Tibial artery (tissue), 4 donors: Measurements from ENCODE around the gene PAM.
A peak's percentile ranks its signal among the peaks of the same experiment; 100 is the strongest.

Experiments
- DNase-seq, 2 donors: peaks; one replicate each; pipeline ENCODE4 v3.0.0-alpha.2; 2019
- H3K27ac ChIP-seq, 2 donors: fragments of 200-600 bp; sonication (generic) in 1 of 2; 1 replicate in 1 of 2; 2 replicates in 1 of 2; pipeline ENCODE4 v1.5.1; 2018 to 2019; ENCODE audit warnings: mild to moderate bottlenecking in 1 of 2
- H3K27me3 ChIP-seq, 2 donors: fragments of 200-600 bp; sonication (generic) in 1 of 2; one replicate each; pipeline versions ENCODE4 v1.5.1 to v1.6.0; 2016 to 2019
- H3K36me3 ChIP-seq, 3 donors: fragments of 200-600 bp; sonication (generic) in 2 of 3; one replicate each; pipeline ENCODE4 v1.5.1; 2016 to 2019; ENCODE audit warnings: mild to moderate bottlenecking in 2 of 3
- H3K4me1 ChIP-seq, 4 donors: fragments of 200-600 bp; sonication (generic) in 2 of 4; 1 replicate in 3 of 4; 2 replicates in 1 of 4; pipeline ENCODE4 v1.5.1; 2016 to 2019
- H3K4me3 ChIP-seq, 2 donors: fragments of 200-600 bp; sonication (generic) in 1 of 2; 1 replicate in 1 of 2; 2 replicates in 1 of 2; pipeline ENCODE4 v1.5.1; 2018 to 2019; ENCODE audit warnings: mild to moderate bottlenecking in 2 of 2
- H3K9me3 ChIP-seq, 3 donors: fragments of 200-600 bp; sonication (generic) in 1 of 3; one replicate each; pipeline ENCODE4 v1.5.1; 2016 to 2019
- CTCF ChIP-seq, 2 experiments: fragments of 200-600 bp in 1 of 2; fragments of 450-650 bp in 1 of 2; IDR thresholded peaks; one replicate each; pipeline ENCODE4 v1.5.1; 2017 to 2019; ENCODE audit warnings: antibody characterized with exemption in 2 of 2, mild to moderate bottlenecking in 1 of 2, moderate library complexity in 1 of 2
- intact Hi-C: fragments of 100-400 bp; cut with DNase I; formaldehyde crosslinking; loops from one replicate; pipeline ENCODE4 v1.15.0; 2023; ENCODE audit warnings: low total_unique reads

PAM gene

DNA sequence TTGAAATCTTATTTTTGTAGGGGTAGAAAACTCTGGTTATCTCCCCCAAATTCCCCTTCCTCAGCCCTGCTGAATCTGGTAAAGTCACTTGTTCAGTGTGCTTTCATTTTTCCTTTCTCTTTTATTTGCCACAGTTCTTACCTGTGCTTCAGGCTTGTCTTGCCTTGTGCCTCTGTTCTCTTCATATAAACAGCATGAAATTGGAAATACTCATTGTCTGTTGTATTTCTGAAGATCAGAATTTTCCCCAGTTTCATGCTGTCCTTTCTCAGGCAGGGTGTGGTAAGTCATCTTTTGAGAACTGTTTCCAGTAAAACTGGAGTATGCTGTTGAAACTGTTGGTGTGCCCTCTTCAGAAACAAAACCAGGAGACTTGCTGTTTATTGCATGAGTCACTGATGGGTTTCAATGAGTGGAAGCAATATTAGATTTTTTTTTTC is 7.0 kb downstream of the PAM start:
- peaks cover 0 to 75% (median 36%) of the 10 kb centered on the region in 4 donors for H3K4me1 ChIP-seq
- no peak overlapping the region for H3K4me3 ChIP-seq
- no peaks in the 10 kb centered on the region for H3K27me3 ChIP-seq
- H3K36me3 ChIP-seq: no peaks in the 10 kb centered on the region
- peak overlapping the region; percentile 40 to 97 for H3K27ac ChIP-seq
- no peaks in the 10 kb centered on the region for H3K9me3 ChIP-seq
- DNase-seq: no peak
- TF ChIP-seq CTCF (IDR thresholded peaks at IDR 0.05): no peak
- intact Hi-C loops: no loop called here

DNA sequence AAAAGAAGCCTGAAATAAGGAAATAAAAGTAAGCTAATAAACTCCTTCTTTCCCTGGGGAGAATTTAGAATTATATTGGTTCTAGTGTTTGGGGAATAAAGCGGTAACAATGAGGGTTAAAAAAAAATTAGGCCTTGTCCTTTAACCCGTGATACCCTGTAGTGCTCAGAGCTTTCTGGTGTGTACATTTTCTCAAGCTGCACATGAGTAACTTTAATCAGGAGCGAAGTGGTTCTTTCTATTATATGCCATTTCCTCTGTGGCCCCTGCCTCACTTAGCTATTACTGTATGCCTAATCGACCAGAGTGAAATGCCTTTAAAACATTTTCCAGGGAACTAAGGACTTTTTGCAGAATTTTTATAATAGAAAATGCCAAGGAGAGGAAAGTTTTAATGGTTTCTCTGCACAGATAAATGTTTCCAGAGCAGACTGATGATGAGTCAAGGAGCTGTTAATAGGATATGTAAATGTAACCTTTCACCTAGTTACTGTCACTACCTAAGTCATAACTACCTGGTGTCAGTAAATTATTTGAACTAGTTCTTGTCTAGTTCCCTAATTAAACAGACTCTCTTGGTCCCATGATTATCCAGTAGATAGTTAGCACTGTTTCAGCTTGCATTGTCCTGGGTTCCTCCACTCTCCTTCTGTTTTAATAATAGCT is 7.6 kb downstream of the PAM start:
- Histone ChIP-seq H3K27me3 (no peaks in the 10 kb centered on the region), H3K9me3 (no peaks in the 10 kb centered on the region), H3K27ac (peak overlapping the region; percentile 28 to 40), H3K36me3 (no peaks in the 10 kb centered on the region), H3K4me1 (peaks cover 0 to 73% (median 33%) of the 10 kb centered on the region in 4 donors), H3K4me3 (no peak overlapping the region)
- intact Hi-C loops: no loop called here
- no peak for DNase-seq
- no peak for TF ChIP-seq CTCF (IDR thresholded peaks at IDR 0.05)

DNA sequence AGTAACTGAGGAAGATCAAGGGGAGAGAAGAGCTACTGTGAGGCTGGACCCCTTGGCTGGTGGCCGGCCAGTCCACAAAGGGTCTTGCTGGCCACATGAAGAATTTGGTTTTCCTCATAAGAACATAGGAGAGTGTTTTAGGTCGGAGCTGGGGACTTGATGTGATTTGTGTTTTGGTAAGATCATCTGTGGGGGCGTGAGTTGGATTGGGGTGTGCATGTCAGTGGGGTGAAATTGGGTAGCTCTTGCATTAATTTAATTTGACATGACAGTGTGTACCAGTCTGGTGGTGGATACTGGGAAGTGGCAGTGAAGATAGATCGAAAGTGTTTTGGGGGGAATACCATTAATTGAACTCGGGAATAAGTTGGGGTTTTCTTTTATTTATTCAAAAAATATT is 8.6 kb downstream of the PAM start:
- intact Hi-C loops: no loop called here
- no peak for DNase-seq
- H3K27ac ChIP-seq: no peak overlapping the region
- TF ChIP-seq CTCF (IDR thresholded peaks at IDR 0.05): no peak
- H3K36me3 ChIP-seq: no peaks in the 10 kb centered on the region
- H3K4me1 ChIP-seq: peaks cover 0 to 64% (median 28%) of the 10 kb centered on the region in 4 donors
- no peaks in the 10 kb centered on the region for H3K9me3 ChIP-seq
- H3K27me3 ChIP-seq: no peaks in the 10 kb centered on the region
- no peak overlapping the region for H3K4me3 ChIP-seq

- peaks cover 0 to 57% (median 23%) of the 10 kb centered on the region in 4 donors for H3K4me1 ChIP-seq
- no peaks in the 10 kb centered on the region for H3K9me3 ChIP-seq
- TF ChIP-seq CTCF (IDR thresholded peaks at IDR 0.05): no peak
- H3K4me3 ChIP-seq: no peak overlapping the region
- intact Hi-C loops: no loop called here
- H3K27ac ChIP-seq: no peak overlapping the region
- no peaks in the 10 kb centered on the region for H3K36me3 ChIP-seq
- DNase-seq: no peak
- no peaks in the 10 kb centered on the region for H3K27me3 ChIP-seq
Observed at GRCh38 chr5:102764381-102765004, 9.4 kb downstream of the PAM start.

- TF ChIP-seq CTCF (IDR thresholded peaks at IDR 0.05): no peak
- Histone ChIP-seq H3K27me3 (no peaks in the 10 kb centered on the region), H3K4me3 (no peak overlapping the region), H3K4me1 (peaks cover 0 to 48% (median 19%) of the 10 kb centered on the region in 4 donors), H3K27ac (no peak overlapping the region), H3K36me3 (no peaks in the 10 kb centered on the region), H3K9me3 (no peaks in the 10 kb centered on the region)
- intact Hi-C loops: no loop called here
- no peak for DNase-seq
Observed at GRCh38 chr5:102765350-102765749, 10.2 kb downstream of the PAM start.
